HuH-7.5 (cell line): Measurements from ENCODE around the gene RAB40B.

Source experiments
- DNase-seq: peaks from one replicate; pipeline ENCODE4 v3.0.0; 2011; ENCODE audit warnings: low spot score

RAB40B gene

DNA sequence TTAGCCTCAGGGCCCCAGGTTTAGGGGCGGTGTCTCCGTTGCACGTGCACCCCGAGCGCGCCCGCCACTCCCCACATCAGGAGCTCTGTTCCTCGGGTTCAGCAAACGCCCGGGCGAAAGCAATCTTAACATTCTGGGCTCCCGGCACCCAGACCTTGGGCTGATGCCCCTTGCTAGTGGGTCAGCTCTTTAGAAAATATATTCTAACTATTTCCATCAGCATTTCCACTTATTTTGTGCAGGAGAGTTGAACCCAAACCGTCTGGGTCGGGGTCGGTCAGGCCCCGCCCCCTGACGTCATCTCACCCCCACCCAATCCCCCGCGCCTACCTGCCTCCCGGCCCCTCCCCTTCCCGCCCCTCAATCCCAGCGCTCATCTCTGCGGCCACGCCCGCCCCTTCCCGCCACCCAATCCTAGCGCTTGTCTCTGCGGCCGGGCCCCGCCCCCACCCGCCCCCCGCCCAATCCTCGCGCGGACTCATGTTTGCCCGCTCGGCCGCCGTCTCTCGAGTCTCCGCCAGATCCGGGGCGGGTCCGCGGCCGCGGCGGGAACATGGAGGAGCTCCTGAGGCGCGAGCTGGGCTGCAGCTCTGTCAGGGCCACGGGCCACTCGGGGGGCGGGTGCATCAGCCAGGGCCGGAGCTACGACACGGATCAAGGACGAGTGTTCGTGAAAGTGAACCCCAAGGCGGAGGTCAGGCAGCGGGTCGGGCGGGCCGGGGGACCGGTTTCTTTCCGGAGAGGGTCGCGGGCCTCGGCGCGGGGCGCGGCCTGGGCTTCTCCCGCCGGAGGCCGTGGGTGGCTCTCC lies 17.9 kb upstream of the RAB40B start, which contains the start of gene FN3KRP:
FN3KRP (plus strand) TSS at position 504 of the 808 bp plus-strand sequence; CDS start at position 554, 50 bp downstream.
- peak; percentile 99 for DNase-seq

DNA sequence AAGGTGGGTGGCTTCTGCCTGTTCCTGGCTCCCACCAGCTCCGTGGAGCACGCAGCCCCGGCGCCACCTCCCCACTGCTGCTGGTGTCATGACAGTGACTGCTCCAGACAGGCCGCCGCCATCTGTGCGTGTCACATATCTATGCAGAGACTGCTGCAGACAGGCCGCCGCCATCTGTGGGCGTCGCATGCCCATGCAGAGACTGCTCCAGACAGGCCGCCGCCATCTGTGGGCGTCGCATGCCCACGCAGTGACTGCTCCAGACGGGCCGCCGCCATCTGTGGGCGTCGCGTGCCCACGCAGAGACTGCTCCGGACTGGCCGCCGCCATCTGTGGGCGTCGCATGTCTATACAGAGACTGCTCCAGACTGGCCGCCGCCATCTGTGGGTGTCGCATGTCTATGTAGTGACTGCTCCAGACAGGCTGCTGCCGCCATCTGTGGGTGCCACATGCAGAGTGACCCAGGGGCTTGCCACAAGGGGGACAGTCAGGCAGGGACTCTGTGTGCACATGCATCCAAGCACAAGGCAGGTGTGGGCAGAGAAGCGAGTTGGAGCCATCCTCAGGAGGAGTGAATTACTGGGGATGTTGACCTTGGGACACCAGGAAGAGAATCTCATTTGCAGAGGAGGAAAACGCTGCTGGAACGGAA lies 14.7 kb upstream of the RAB40B start:
- DNase-seq: no peak

DNA sequence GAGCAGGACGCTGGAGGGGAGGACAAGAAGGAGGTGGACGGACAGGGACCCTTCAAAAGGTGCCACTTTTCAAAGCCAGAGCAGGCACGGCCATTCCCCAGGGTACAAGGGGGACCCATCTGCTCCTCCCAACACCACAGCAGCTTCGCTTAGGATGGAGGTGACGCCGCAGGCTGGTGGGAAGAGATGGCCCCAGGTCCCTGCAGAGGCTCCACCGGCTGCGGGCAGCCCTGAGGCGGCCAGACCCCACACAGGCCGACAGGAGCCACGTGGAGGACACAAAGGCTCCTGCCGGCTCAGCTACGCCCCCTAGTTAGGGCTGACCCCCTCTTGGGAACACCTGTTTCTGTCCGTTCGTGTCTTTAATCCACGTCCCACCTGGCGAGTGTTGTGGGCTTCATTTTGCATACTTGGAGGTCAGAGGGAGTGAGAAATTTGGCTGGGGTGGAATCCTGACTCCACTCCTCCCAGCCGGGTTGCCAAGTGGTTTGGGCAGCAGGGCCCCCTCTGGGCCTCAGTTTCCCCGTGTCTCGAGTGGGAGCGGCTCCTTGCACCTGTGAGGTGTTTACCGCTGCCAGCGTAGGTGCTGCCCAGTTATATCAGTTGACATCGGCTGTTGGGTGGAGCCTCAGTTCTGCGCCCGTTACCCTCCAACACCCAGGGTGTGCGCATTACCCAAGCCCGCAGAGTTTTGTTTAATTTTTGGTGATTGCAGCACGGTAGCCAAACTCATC lies 12.2 kb upstream of the RAB40B start:
- DNase-seq: no peak

DNA sequence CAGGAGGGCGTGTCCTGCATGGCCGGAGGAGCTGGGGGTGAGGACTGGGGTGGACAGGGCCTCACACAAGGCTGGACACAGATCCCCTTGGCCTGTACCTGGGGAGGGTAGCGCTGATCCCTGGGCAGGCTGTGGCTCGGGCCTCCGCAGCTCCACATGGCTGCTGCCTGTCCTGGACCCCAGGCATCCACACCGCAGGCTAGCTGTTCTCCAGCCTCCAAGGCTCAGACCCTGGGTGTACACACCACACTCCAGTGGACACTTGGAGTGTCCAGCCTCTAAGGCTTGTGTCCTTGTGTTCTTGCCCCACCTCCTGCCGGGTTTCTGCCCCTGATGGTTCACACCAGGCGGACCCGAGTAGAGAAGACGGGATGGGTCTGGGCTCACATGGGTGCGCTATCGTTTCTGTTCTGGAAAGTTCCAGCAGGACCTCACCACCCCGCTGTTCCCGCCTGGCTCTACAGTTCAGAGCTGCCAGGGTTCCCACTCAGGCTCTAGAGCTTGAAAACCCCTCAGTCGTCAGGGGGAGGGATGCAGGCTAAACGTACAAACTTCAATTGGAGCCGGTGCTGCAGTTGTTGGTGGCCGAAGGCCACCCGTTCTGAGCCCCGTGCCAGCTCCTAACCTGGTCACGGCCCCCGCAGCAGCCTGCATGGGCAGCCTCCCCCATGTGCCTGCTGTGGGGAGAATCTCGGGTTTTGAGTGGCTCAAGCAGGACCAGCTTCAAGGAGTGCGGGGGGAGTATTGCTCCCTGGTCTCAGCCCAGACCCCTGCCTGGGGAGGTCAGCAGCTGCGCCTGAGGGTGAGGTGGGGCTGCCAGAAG lies 11.4 kb upstream of the RAB40B start:
- no peak for DNase-seq

DNA sequence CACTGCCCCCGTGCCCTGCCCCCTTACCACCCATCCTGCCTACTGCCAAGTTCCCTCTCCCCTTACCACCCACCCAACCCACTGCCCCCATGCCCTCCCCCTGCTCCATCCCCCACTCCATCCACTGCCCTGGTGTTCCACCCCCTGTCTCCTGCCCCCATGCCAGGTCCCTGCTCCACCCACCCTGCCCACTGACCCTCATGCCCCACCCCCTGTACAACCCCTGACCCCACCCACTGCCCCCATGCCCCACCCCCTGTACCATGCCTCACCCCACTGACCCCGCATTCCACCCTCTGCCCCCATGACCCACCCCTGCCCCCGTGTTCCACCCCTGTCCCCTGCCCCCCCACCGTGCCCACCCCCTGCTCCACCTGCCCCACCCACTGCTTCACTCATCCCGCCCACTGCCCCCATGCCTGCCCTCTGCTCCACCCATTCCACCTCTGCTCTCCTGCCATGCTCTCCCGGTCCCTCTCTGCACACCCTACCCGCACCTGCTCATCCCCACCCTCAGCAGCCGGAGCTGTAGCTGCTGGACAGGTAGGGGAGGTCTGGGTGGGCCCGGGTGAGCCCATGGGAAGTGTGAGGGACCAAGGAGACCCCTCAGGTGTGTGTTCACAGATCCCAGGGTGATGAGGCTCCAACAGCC lies 10.7 kb upstream of the RAB40B start:
- no peak for DNase-seq

DNA sequence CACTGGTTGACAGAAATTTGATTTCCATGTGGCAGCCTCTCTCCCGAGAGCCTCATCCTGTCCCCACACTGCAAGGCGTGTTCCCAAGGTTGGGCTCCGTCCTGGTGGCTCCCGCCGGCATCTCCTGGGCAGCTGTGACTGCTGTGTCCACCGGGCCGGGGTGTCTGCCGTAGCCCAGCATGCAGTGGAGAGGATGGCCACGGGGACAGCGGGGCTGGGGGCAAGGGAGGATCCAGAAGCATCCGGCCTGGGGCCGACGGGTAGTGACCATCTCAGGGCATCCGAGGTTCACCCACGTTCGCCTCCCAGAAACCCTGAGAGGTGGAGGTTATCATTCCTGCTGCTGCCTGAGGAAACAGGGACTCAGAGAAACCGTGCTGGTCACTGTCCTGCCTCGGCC lies 7.3 kb upstream of the RAB40B start:
- no peak for DNase-seq

DNA sequence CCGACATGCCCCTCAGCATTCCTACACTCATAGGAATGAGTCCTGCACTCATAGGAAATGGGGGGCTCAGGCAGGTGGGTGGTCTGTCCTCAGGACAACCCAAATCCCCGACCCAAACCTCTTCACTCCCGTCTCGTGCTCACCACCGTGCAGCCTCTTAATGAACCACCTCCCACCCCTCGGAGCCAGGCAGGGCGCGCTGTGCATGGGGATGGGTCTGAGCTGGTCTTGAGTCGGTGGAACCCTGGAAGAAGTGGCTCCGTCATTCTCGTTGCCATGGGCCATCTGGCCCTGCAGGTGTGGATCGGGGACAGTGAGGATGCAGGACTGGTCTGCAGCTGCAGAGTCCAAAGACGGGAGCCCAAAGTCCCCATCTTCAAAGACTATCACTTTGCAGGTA lies 6.4 kb upstream of the RAB40B start:
- no peak for DNase-seq

DNA sequence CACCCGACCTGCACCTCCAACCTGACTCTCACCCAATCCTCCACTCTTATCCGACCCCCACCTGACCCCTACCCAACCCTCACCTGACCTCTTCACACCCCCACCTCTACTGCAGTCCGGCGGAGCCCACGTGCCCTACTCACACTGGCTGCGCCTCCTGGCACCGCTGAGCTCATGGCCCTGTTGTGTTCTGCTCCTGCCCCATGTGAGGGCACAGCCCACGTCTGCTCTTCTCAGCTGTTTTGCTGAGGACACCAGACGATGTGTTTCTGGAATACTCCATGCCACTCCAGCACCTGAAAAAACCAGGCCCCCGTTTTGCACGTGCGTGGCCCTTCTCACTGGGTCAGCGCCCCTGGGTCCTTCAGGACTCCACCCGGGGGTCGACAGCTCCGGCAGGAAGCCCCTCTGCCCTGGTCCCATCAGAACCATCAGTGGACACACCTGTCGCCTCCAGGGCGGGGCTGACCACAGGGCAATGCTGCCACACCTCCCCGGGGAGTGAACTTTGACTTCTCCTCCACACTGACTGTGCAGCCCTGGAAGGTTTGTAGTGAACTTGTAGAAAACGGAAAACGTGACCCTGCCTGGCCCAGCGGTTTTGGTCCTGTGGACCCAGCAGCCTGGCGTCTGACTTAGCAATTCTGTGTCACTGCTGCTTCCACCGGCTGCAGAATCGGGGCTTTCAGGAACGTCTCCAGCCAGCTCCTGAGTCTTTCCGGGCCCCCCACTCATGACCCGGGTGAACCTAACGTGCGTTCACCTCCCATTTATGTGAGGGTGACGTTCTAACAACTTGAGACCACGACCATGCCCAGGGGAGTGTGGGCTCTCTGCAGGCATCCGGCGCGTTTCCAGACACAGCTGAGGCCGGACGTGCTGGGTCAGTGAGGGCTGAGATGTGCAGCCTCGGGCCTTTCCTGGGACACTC lies 5.7 kb upstream of the RAB40B start:
- DNase-seq: peak; percentile 76

DNA sequence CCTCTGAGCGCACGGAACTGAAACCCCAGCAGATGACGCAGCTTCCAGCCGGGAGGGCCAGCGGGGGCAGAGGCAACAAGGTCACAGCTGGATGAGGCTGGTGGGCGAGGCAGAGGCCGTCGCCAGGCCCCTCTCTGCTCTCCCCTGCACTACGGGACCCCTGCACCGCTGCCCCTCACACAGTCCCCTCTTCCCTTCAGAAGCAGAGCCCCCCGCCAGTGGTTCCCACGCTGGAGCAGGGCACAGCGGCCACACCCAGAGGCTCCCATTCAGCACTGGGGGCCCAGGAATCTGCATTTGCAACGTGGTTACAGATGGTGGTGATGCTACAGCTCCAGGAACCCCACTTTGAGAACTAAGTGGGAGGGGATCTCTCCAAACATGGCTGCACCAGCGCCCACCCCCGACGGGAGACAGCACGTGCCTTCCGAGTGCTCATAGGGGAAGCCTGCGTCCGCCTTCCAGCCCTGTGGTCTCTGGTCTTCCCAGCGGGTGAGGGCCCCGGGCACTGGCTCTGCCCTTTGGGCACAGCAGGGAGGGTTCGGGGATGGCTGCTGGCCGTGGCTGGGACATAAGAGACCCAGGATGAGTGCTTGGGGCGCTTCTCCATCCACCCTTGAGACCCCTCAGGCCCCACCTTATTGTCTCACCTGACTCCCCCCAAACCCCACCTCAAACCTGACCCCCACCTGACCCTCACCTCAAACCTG lies 4.7 kb upstream of the RAB40B start:
- no peak for DNase-seq

DNA sequence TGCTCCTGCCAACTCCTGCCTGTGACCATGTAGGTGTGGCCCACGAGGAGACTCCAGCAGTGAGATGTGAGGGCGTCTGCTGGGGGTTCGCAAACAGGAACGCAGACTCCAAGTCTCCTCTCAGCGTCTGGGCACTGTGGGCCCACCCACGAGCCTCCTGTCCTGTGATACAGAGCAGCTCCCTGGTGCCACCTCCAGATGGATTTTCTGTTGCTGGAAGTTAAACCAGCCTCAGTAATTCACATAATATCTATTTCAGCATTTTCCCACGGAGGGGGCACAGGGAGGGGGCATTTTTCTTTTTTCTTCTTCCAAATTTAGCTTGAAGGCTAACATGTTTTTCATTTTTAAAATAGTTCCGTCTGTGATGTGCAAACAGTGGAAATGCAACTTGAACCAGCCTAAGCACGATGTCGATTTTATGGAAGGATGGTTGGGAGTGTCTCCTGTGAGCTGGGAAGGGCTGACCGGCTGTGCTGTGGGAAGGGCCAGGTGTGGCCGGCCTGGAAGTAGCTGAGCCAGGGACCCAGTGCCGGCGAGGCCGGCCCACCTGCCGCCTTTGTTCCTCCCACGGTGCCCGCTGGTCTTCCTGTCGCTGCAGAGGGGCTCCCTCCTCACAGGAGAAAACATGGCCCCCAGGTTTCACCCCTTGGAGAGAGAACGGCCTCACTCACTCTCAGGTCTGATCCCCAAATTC lies 3.9 kb upstream of the RAB40B start:
- no peak for DNase-seq

DNA sequence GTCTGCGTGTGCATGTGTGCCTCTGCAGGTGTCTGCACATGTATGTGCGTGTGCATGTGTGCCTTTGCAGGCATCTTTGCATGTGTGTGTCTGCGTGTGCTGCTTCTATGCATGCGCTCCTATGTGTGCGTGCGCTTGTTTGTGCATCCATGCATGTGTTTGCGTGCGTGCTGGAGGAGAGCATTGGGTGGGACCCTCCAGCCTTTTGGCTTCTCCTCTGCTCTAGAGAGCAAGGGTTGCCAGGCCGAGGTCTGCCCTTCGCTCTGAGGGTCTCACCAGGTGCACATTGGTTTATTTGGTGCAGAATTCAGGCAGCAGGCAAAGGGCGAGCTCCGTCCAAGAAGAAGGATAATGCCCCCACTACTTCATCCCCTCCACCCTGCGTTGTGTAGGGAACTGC lies 1.1 kb upstream of the RAB40B start:
- no peak for DNase-seq

DNA sequence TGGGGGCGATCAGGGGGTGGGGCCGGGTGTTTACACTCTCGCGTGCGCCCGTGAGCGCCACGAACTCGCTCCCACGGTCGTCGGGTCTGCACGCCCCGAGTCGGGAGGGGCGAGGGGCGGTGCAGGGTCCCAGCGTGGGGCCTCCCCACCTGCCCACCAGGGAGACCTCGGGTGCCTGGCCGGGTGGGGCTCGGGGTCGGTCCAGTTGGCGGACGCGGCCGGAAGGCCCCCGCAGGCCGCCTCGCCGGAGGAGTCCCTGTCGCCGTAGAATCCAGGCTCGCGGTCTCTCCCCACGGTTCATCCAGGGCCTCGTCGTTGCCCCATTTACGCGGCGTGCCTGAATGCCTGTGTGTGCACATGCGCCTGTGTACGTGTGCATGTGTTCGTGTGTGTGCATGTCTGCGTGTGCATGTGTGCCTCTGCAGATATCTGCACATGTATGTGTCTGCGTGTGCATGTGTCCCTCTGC lies 510 bp upstream of the RAB40B start:
- DNase-seq: no peak

DNA sequence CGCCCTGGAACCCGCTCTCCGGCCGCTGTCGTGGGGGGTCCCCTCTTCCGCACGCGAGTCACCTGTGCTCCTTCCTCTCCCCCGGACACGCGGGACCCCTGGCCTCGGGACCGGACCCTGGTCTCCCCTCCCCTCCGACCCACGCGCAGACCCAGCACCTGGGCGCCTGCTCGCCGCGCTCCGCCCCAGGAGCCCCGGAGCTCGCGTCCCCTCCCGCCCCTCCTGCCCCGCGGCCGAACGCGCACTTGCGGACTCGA lies 762 bp downstream of the RAB40B start:
- no peak for DNase-seq

DNA sequence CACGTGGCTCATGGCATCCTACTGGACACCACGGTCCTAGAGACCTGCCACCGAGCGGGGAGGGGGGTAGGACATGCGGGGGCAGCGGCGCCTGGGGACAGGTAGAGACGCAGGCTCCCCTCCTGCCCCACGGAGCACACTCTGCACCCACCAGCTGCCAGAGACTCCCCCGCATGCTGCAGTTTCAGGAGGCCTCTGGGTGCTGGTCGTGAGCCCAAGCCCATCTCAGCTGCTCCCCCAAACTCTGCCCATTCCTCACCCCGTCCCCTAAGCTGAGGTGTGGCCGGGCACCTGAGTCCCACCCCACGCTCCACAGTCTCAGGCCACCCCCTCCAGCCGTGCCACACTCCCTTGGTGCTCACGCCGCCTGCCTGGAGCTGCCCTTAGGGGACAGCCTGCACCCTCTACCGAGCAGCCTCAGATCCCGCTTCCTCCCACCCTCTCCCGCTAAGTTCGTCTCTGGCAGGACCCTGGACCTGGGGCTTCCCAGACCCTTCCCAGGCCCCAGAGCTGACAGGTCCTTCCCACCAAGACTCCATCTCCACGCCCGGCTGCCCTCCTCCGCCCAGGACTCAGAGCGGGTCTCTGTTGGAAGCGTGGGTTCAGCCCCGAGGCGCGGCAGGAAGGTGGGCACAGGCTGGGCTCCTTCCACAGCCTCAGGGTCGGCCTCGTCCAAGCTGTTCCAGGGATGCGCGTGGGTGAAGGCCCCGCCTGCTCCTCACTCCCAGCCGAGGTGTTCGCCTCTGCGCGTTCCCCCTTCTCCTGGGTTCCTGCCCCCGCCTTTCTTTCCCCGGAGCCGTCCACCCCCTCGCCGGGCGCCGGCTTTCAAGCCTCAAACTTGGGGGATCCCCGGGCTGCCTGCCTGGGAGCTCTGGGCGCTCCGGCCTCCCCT lies 1.3 kb downstream of the RAB40B start:
- DNase-seq: no peak

DNA sequence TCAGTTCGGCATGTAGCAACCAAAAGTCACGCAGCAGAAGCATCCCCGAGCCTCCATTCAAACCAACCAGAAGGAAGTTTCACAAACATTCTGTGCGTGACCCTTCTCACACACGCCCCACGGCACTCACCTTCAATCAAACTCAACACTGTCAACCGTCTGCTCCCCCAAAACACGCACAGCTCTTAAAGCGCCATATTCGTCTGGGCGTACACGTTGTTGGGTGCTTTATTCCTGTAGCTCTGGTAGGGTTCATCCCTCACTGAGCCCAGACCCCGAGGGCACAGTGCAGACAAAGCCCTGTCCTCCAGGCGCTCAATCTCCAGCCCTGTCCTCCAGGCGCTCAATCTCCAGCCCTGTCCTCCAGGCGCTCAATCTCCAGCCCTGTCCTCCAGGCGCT lies 2.2 kb downstream of the RAB40B start:
- DNase-seq: no peak

DNA sequence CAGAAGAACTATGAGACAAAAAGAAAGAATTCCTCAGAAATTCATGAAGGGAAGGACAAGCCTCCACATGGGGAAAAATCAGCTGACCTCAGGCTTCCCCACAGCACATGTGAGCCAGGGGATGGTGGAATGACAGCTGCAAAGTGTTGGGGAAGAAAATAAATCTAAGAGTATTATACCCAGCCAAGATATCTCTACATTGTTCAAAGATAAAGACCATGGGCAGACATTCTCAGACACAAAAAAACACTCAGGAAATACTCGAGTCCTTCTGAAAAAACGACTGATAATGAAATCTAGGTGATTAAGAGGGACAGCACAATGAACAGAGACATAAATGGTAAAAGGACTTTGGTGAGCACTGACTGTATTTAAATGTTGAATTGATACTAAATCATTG lies 3.9 kb downstream of the RAB40B start:
- DNase-seq: no peak

DNA sequence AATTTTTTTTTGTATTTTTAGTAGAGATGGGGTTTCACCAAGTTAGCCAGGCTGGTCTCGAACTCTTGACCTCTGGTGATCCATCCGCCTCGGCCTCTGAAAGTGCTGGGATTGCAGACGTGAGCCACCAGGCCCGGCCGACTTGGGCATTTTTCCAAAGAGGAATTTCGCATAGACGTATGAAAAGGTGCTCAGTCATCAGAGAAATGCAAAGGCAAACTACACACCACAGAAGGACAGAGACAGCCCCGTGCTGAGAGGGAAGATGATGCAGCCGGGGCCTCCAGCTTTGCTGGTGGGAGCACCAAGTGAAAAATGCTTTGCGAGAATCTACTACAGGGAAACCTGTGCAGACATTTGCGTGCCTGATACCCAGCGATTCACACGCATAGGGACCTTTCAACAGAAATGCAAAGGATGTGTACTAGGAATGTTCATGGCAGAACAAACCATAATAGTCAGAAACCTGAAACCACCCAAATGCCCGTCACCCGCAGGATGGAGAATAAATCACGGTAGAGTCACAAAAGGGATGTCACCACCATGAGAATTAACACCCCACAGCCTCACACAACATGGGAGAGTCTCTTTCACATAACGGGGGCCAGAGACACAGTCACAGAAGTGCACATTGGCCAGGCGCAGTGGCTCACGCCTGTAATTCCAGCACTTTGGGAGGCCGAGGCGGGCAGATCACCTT lies 5.2 kb downstream of the RAB40B start:
- no peak for DNase-seq

DNA sequence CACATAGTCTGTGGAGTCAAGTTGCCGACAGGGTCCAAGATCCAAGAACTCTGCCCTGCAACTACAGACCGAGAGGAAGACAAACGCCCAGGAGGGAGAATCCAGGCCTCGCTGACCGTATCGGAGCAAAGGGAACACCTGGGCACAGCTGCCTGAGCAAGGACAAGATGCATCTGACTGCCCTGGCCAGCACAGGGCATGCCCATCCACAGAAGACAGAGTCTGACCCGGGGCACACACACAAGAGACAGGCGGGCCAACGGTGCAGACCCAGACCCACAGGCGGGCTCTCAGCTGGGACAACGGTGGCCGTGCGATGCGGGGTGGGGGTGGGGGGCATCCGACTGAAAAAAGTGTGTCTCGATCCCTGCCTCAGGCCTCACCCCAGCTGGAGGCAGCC lies 6.2 kb downstream of the RAB40B start:
- DNase-seq: no peak
